Erythroblast (primary cell): ENCODE measurements around the gene ORM2.

Source experiments
- GATA1 ChIP-seq: IDR thresholded peaks from 2 replicates; pipeline ENCODE4 v1.6.1; 2011; ENCODE audit warnings: low read depth, mild to moderate bottlenecking, control low read depth, low read length, moderate library complexity
- POLR2A ChIP-seq: IDR thresholded peaks from 2 replicates; pipeline ENCODE4 v1.6.1; 2011; ENCODE audit warnings: mild to moderate bottlenecking, low read length

- no peak for TF ChIP-seq POLR2A
- no peak for TF ChIP-seq GATA1
These were observed 18.7 kb downstream of the ORM2 start for GRCh38 chr9:114348261-114348905.
